GM18861 (cell line): Measurements from ENCODE around the gene BCR.

Experiments used
- ATAC-seq: cut with Tn5 transposase; IDR thresholded peaks from one replicate; pipeline ENCODE4 v1.9.1; 2021; ENCODE audit not compliant: unreplicated experiment

BCR gene

DNA sequence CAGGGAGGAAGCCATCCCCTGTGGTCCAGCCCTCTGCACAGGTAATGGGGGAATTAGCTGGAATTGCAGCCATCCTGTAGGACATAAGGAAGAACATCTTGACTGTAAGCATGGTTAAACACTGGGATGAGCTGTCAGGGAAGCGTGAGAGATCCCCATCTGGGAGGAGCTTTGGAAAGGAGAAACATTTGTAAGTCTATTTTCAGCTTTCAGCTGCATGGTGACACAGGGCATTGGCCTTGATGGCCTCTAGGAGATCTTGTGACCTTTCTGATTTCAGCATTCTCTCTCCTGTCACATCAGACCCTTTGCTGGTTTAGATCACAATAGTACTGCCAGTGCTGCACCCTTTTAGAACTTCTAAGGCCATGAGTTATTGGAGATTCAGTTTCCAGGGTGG, 47.1 kb downstream of the BCR start:
- no peak for ATAC-seq

DNA sequence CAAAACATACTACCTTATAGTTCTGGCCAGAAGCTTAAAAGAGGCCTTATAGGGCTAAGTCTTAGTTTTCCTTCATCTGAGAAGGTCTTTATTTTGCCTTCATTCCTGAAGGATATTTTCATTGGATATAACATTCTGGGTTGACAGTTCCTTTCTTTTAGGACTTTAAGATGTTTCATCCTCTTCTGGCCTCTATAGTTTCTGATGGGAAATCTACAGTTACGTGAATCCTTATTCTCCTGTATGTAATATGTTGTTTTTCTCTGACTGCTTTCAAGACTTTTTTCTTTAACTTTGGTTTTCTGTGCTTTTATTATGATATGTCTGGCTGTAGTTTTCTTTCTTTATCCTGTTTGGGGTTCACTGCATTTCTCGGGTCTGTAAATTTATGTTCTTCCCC, 48.2 kb downstream of the BCR start:
- no peak for ATAC-seq

DNA sequence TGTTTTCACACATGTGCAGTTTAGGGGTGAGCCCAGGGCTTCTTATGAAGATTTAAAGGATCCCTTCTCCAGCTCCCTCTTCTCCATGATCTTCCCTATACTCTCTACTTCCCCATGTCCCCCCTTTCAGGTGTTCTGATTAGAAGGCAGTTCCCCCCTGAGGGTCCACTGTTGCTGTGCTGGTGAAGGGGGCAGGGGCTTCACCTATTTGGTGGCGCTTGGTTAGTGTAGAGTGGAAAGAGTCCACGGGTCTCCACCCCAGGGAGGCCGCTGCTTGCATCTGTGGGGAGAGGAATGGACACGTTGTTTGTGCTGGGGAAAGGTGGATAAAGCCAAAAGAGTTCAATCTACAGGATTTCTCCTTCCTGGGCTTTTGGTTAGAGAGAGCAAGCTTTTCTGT, 49.3 kb downstream of the BCR start:
- no peak for ATAC-seq

DNA sequence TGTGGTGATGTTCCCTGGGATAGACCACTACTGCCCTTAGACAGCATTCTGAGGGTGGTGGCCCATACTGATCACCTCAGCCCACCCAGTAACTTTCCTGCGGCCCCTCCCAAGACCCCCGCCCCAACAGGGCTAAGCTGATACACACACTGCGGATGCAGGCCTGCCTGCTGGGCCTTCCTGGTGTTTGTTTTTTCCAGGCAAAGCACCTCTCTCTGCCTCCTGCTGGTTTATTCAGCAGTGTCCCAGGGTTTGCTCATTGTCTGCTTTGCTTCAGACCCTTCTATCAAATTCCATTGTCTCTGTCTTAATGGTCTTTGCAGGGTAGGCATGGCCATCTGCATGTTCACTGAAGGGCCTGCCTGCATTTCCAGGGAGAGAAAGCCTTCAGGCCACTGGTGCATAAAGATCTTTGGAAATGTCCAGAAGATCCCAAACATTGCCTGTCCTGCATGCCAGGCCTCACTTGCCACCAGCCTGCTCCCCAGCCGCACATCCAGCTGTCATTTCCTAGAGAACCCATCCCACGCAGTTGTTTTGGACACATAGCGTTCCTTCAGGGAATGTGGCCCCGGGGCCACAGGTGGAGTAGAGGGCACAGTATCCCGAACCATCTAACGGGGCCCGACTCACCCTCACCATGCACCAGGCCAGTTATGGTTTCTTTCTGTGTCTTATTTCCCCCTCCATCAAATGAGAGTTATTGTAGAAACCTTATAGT, 50.2 kb downstream of the BCR start:
- no peak for ATAC-seq

DNA sequence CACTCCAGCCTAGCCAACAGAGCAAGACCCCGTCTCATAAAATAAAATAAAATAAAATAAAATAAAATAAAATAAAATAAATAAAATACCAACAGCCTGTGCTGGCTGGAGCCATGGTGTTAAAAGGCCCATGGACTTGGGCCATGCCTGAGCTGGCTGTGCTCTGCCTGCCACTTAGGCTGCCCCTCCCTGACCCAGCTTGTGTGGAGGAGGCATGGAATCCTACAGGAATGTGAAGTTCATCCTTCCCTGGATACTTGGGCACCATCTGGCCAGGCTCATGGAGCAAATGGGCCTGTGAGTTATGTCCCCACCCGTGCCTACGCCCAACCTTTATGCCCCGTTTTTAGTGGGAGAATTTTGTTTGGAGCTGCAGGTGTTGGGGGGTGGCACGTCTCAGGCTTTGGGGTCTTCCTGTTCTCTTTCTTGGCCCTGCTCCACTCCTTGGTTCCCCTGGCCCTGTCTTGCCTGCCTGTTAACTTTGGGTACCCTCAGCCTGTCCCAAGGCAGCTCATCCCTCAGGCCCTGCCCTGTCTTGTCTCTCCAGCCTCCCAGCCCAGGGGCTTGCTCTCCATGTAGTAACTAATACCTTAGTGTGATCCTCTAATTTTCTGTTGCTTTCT, 51.3 kb downstream of the BCR start:
- no peak for ATAC-seq

DNA sequence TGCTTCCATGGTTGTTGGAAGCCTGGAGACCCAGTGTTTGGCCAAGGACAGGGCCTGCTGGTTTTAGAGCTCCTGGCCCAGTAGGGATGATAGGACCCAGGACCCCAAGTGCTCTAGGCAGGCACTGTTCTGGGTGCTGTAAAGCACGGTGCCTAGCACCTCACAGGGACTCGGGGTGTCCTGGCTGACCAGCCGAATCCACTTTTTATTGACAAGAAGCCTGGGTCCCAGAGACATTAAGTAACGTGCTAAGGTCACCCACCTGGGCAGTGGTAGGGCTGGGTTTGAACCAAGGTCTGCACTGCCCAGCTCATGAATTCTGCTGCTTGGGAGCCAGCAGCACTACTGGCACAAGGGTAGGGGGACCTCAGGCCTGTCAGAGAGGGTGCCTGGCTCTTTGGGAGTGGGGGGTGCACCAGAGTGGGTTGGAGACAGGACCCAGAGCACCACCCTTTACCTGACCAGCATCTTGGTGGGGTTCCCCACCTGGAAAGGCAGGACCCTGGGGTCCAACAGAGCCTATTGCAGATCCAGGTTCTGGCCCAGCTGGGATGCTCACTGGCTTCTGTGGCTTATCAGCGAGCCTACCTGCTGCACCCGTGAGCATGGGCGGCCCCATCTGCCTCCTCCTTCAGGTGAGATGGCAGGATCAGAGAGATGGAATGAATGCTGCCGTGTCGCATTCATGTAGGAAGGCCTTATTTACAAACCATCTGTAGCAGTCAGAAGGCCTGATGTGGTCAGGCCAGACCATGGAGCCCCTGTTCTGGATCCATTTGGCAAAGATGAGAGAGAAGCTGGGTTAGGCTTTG, 52.0 kb downstream of the BCR start:
- no peak for ATAC-seq

DNA sequence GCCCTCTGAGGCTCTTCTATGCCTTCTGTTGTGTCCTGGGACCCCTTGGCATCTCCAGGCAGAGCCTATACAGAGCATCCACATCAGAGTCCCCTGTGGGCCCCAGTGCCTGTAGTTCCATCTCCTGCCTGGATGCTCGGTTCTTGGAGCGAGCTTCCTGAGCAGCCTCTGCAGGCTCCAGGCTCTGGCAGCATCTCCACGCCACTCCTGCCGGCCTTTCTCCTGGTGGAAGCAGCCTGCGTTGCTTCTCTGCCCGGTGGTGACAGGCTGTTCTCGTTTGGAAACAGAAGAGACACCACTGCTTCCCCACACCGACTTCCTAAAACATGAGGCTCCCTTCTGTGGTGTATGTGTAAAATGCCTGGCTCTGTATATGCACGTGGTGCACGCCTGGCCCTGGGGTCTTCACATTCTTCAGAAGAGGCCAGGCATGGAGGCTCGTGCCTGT, 52.8 kb downstream of the BCR start:
- ATAC-seq, result no peak

DNA sequence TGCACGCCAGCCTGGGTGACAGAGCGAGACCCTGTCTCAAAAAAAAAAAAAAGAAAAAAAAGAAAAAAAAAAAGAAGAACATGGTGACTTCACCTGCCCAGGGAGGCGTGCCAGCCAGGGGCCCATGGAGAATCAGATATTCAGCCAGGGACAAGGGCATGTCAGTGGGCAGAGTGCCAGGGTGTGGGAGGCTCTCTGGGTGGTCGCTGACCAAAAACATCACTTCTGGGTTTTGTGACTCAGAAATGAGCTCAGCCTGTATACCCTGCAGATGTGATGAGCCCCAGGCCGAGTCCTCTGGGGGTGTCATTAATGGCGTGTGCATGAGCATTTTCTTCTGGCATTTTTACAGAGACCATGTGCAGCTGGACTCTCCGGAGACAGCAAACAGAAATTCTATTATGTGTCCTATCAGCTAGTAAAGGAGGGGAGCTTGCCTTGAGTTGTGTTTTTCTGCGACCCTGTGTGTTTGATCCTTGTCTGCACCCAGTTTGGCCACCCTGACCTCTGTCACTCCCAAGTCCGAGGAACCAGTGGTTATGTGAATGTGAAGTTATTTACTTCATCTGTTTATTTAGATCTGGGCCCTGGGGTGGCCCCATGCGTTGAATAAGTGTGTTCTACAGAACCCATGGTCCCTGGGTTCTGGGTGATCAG, 53.6 kb downstream of the BCR start:
- no peak for ATAC-seq

DNA sequence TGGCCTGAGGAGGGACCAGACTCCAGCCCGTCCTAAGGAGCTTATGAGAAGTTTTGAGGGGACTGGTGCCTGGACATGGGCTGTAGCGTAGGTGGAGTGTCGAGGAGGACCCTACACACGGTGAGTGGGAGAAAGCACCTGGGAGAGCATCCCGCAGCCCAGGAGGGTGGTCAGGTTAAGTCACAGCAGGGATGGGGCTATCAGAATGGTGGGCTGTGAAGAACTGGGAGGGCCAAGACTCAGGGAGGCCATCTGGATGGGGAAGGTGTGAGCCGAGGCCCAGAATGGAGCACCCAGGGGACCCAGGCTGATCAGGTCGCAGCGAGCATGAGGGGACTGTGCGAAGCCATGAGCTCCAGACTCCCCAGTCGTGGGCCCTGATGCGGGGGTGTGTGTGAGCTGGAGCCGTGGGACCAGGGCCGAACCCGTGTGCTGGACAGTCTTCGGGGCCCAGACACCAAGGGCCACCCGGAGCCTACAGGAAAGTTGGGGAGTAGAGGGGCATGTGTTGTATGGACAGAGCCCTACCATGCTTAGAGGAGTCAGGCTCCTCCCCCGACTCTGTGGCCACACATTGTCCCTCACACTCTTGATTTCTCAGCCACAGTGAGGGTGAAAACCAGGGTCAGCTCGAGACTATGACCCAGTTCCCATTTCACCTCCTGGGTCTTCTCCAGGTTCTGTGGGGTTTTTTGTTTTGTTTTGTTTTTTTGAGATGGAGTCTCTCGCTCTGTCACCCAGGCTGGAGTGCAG, 54.3 kb downstream of the BCR start:
- no peak for ATAC-seq

DNA sequence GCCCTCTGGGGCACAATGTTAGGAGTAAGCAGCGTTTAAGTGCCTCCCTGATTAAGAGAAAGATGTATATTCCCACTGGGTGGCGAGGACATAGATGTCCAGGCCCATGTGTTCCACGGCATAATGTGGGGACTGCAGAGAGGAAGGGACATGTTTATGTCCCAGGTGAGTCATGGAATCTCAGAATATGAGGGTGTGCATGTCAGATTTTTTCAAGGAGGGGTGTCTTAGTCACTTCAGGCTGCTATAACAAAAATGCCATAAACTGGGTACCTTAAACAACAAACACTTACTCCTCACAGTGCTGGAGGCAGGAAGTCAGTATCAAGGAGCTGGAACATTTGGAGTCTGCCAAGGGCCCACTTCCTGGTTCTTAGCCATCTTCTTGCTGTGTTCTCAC, 55.1 kb downstream of the BCR start:
- no peak for ATAC-seq

DNA sequence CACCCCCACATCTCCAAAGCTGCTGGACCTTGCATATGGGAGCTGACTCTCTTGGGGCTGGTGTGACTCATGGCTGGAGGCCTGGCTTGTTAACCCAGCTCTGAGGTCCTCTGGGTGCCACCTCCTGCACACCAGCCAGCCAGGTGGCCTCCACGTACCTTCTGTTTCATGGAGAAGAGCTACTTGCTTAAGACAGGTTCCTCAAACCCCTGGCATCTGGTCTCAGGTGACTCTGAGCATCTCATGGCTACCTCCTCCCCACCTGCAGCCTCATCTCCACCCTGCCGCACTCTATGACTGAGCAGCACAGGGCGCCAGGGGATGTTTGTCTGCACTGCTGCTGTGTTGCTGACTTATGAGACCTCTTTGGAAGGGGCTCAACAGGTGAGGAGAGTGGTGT, 55.7 kb downstream of the BCR start:
- no peak for ATAC-seq

DNA sequence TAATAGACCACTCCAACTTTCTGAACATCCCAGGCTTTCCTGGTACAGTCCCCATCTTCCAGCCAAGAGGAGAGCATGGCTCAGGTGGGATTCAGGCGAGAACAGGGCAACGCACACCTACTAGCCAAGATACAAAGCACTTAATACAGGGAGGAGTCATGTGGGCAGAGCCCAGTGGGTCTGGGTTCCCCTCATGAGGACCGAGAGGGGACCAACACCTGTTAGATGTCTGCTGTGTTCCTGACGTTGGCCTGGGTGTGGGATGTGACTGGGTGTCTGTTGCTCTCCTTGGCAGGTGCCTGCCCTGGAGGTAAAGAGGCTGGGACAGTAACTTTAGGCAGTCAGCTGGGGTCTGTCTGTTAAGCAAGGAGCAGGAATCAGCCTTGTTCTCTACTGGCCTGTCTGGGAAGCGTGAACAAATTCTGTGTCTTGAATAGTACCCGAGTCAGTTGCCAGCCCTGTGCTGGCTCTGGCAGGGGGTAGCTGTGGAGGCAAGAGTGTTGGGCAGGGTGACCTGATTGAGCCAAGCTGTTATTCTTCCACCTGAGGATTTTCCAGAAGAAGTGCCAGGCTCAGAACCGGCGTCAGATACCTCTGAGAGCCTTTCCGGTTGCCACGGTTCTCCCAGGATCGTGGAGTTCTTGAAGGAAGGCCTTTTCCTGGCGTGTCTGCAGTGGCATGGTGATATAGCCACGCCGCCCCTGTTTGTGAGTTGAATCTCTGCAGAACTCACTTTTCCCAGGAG, 56.3 kb downstream of the BCR start:
- ATAC-seq, result no peak

DNA sequence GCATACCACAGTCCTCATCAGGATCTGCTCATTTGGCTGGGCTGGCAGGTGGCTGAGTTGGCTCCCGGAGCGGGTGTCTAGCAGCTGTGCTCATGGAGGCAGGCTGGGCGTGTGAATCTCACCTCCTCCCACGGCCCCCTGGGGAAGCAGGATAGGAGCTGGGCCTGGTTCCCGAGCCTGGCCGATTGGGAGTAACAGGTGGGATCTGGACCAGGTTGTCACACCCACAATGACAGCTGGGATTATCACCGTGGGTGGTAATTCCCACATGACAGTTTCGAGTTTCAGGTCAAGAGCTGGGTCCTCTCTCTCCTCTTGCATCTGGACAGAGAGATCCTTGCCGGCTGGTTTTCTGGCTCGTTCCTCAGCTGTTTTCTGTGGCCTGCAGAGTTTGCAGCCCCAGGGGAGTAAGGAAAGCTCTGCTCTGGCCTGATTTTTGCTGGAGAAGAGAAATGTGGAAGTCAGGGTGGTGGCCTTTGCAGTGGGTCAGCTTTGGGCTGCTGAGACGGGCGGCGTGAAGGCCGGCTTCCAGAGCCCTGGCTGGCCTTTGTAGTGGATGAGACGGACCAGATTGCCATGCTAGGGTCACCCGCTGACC, 57.0 kb downstream of the BCR start:
- ATAC-seq, result no peak

DNA sequence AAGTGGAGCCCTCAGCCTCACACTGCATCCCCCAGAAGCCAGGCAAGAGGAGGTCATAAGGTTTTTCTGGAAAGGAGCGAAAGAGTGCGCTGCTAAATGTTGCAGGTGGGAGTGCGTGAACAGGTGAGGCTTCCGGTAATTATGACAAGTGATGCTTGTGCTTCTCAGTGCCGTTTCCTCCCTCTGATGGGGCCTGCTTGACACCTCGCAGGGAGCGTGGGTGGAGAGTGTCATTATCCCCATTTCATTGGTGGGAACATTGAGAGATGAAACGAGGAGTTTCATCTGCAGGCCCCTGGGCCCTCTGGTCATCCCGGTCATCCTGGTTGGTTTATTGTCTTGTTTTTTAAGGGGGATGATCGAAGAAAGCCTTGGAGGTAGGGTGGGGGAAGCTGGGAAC, 57.5 kb downstream of the BCR start:
- ATAC-seq, result no peak

DNA sequence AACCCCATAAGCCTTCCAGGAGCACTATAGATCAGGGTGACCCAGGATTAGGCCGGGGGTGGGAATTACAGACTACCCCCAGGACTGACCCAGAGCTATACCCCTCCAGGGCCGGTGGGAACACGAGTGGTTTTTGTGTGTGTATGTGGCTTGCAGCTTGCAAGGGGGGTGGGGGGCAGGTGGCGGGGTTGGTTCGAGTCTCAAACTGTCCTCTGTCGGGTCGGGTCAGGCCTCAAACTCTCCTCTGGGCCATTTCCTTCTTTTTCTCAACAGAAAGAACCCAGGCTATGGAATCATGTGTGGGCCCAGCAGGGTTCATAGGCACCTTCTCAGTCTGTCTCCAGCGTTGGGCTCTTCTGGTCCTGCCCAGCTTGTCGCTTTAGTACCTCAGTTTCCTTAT, 58.4 kb downstream of the BCR start:
- ATAC-seq, result no peak

DNA sequence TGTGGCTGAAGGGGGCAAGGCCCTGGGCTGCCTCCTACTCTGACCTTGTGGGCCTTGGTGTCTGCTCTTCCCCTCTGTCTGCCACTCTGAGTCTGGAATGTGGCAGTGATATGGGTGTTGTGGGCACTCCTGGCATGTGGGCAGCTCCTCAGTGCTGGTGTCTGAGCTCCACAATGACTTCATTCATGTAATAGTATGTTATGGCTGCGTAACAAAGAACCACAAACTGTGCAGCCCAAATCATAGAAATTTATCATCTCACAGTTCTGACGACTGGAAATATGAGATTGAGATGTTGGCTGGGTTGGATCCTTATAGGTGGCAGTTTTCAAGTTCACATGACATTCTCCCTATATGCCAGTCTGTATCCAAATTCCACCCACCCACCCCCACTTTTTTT, 59.1 kb downstream of the BCR start:
- ATAC-seq, result no peak

DNA sequence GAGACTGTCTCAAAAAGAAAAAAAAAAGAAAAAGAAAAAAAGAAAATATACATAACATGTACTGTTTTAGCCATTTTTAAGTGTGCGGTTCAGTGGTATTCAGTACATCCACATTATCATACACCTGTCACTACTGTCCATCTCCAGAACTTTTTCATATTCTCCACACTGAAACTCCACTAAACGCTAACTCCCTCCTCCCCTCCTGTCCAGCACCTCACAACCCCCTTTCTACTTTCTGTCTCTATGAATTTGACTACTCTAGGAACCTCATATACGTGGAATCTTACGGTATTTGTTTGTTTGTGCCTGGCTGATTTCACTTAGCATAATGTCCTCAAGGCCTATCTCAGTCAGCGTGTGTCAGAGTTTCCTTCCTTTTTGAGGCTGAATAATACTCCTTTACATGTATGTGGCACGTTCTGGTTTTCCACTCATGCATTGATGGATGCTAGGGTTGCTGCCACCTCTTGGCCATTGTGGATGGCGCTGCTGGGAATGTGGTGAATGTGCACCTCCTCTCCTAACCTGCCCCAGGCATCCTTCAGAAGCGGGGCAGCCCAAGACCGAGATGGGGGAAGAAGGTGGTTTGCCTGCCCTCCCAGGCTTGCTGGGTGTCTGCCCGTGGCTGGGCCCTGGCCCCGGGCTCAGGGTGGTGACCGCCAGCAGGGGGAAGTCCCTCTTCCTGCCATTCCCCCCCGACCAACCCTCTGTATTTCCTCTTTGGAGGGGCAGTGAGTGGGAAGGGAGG, 60.5 kb downstream of the BCR start:
- ATAC-seq, result no peak

DNA sequence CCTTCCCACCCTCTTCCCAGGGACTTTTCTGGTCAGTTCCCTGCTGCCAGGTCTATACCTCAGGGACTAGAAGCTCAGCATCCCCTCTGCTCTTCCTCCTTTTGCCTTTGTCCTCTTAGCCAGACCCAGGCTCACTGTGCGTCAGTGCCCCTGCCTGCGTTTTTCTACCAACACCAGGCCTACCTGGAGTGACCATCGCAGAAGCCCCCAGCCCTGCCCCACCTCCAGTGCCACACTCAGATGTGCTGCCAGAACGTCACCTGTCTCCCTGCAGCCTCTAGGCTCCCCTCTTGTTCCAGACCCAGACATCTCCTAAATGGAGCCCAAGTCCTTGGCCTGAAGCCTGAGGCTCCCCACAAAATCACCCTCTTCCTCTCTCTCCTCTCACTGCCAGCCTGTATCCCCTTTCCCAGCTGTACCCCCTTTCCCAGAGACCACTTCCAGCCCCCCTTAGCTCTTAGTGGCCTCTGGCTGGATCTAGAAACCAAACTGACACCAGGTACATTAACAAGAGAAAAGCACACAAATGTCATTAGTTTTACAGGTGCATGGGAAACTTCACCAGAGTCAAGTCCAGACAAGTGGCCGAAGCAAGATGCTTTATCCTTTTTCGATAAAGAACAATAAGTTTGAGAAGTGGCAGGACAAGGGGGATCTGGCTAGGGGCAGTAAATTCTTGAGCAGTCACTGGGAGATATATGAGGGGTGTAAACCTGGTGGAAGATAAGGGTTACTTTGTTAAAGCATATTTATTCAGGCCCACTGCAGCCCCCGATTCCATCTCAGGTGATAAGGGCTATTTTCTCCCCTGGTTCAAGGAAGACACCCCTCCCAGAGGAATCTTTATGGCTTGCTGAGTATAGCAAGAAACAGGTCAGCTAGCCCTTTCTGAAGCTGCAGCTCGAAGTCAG, 61.5 kb downstream of the BCR start:
- no peak for ATAC-seq
